HCT116 (cell line): Measurements from ENCODE around the gene SLC27A3.

Source experiments
- CEBPB ChIP-seq: IDR thresholded peaks from 2 replicates; pipeline ENCODE4 v1.6.1; 2012; ENCODE audit warnings: low read depth
- CTCF ChIP-seq, 3 experiments: fragments of 200-600 bp in 1 of 3; sonication (generic) in 1 of 3; IDR thresholded peaks in 2 of 3; conservative IDR thresholded peaks in 1 of 3; 2 replicates each; pipeline ENCODE4 v1.5.1; 2012 to 2017; ENCODE audit warnings: low read depth in 2 of 3, low read length in 2 of 3, antibody characterized with exemption in 1 of 3, borderline replicate concordance in 1 of 3, control low read depth in 1 of 3, mild to moderate bottlenecking in 1 of 3, mixed read lengths in 1 of 3, mixed run types in 1 of 3, moderate library complexity in 1 of 3; ENCODE audit not compliant: insufficient read depth in 1 of 3
- EGR1 ChIP-seq: IDR thresholded peaks from 2 replicates; pipeline ENCODE4 v1.6.1; 2012; ENCODE audit warnings: low read depth
- EZH2 ChIP-seq: fragments of 200-600 bp; sonication (generic); IDR thresholded peaks from 2 replicates; pipeline ENCODE4 v1.6.1; 2017; ENCODE audit warnings: antibody characterized with exemption, mixed run types
- EZH2phosphoT487 ChIP-seq: fragments of 200-600 bp; IDR thresholded peaks from 2 replicates; pipeline ENCODE4 v1.6.1; 2018; ENCODE audit warnings: antibody characterized with exemption, borderline replicate concordance
- FOSL1 ChIP-seq: IDR thresholded peaks from 2 replicates; pipeline ENCODE4 v1.6.1; 2012; ENCODE audit warnings: low read depth
- MAX ChIP-seq: IDR thresholded peaks from 2 replicates; pipeline ENCODE4 v1.6.1; 2012
- POLR2A ChIP-seq: IDR thresholded peaks from 2 replicates; pipeline ENCODE4 v1.7.0; 2011; ENCODE audit warnings: borderline replicate concordance; ENCODE audit not compliant: insufficient read depth, insufficient read length; ENCODE audit errors: extremely low read depth
- POLR2AphosphoS5 ChIP-seq: IDR thresholded peaks from 2 replicates; pipeline ENCODE4 v1.6.1; 2011; ENCODE audit warnings: mild to moderate bottlenecking, low read depth, low read length, moderate library complexity
- RAD21 ChIP-seq: IDR thresholded peaks from 2 replicates; pipeline ENCODE4 v1.6.1; 2012; ENCODE audit warnings: low read depth, mild to moderate bottlenecking
- SIN3A ChIP-seq: IDR thresholded peaks from 2 replicates; pipeline ENCODE4 v1.6.1; 2012; ENCODE audit warnings: low read depth
- YY1 ChIP-seq: IDR thresholded peaks from 2 replicates; pipeline ENCODE4 v1.6.1; 2011; ENCODE audit warnings: low read length, low read depth, moderate library complexity, mild to moderate bottlenecking; ENCODE audit not compliant: insufficient replicate concordance; ENCODE audit errors: extremely low read depth
- TF ChIP-seq, protein P1 (sequence below): IDR thresholded peaks from 2 replicates; pipeline ENCODE4 v1.6.1; 2012; ENCODE audit warnings: low read depth

DNA sequence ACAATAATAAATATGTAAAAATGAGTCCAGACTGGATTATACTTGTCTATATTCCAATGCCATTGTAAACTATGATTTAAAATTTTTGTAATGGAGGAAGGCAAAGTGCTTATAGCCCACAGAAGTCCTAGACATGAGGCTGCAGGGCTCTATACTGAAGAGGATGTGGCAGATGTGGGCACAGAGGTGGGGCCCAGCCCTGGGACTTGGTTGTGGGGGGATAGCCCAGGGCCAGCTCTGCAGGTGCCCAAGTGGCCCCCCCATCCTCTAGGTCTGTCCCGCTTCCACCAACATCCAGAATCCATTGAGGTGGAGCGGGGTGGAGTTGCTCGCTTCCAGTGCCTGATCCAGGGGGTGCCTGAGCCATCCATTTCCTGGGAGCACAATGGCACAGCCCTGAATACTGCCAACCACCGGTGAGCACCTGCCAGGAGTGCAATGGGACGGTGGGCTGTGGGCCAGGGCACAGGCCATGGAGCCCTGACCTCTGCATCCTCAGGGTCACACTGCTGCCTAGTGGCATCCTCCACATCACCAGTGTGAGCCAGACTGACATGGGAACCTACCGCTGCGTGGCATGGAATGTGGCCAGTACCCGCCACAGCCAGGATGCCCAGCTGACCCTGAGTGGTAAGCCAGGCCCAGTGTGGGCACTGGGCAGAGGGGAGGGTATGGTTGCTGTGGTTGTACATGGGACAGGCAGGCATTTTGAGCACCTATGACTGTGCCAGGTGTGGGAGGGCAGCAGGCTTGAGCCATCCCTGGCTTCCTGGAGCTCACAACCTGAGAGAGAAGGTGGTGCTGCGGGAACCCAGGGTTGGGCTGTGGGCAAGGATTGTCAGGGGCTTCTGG, 21.0 kb downstream of the SLC27A3 start:
- TF ChIP-seq CTCF (IDR thresholded peaks at IDR 0.05 in 2 of 3, conservative IDR thresholded peaks at IDR 0.05 in 1 of 3; ENCODE audit: borderline replicate concordance in 1 of 3, insufficient read depth in 1 of 3, low read depth in 2 of 3, low read length in 2 of 3) (no peak), RAD21 (no peak), EGR1 (no peak), MAX (no peak), EZH2phosphoT487 (no peak), EZH2 (no peak), POLR2A (no peak), CEBPB (no peak), SIN3A (no peak), POLR2AphosphoS5 (no peak), YY1 (no peak), FOSL1 (no peak)
- TF ChIP-seq, protein P1, sequence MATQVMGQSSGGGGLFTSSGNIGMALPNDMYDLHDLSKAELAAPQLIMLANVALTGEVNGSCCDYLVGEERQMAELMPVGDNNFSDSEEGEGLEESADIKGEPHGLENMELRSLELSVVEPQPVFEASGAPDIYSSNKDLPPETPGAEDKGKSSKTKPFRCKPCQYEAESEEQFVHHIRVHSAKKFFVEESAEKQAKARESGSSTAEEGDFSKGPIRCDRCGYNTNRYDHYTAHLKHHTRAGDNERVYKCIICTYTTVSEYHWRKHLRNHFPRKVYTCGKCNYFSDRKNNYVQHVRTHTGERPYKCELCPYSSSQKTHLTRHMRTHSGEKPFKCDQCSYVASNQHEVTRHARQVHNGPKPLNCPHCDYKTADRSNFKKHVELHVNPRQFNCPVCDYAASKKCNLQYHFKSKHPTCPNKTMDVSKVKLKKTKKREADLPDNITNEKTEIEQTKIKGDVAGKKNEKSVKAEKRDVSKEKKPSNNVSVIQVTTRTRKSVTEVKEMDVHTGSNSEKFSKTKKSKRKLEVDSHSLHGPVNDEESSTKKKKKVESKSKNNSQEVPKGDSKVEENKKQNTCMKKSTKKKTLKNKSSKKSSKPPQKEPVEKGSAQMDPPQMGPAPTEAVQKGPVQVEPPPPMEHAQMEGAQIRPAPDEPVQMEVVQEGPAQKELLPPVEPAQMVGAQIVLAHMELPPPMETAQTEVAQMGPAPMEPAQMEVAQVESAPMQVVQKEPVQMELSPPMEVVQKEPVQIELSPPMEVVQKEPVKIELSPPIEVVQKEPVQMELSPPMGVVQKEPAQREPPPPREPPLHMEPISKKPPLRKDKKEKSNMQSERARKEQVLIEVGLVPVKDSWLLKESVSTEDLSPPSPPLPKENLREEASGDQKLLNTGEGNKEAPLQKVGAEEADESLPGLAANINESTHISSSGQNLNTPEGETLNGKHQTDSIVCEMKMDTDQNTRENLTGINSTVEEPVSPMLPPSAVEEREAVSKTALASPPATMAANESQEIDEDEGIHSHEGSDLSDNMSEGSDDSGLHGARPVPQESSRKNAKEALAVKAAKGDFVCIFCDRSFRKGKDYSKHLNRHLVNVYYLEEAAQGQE = no peak
